NT2/D1 (cell line): ENCODE data around the gene KCTD2.
A peak's percentile ranks its signal among the peaks of the same experiment; 100 is the strongest.

Source experiments
- DNase-seq: peaks from one replicate; pipeline ENCODE4 v3.0.0-alpha.2; 2011; ENCODE audit warnings: low read depth, low spot score
- H3K27me3 ChIP-seq: 2 replicates; pipeline ENCODE4 v1.6.0; 2011; ENCODE audit warnings: mild to moderate bottlenecking; ENCODE audit not compliant: insufficient read length, insufficient read depth
- H3K36me3 ChIP-seq: 2 replicates; pipeline ENCODE4 v1.6.1; 2011; ENCODE audit warnings: mild to moderate bottlenecking, low read length, mixed read lengths; ENCODE audit not compliant: insufficient read depth, insufficient read length
- H3K4me1 ChIP-seq: 2 replicates; pipeline ENCODE4 v1.5.1; 2011; ENCODE audit not compliant: insufficient read depth, insufficient read length
- H3K4me3 ChIP-seq: 2 replicates; pipeline ENCODE4 v1.5.1; 2011; ENCODE audit warnings: low read depth; ENCODE audit not compliant: insufficient read length
- H3K9ac ChIP-seq: 2 replicates; pipeline ENCODE4 v1.6.0; 2011; ENCODE audit warnings: low read depth; ENCODE audit not compliant: insufficient read length
- H3K9me3 ChIP-seq: 2 replicates; pipeline ENCODE4 v1.5.1; 2011; ENCODE audit warnings: mild to moderate bottlenecking, low read length; ENCODE audit not compliant: insufficient read depth
- SUZ12 ChIP-seq: IDR thresholded peaks from 2 replicates; pipeline ENCODE4 v1.6.1; 2011; ENCODE audit not compliant: insufficient read length, insufficient read depth; ENCODE audit errors: extremely low read depth
- YY1 ChIP-seq: IDR thresholded peaks from 2 replicates; pipeline ENCODE4 v1.6.1; 2011; ENCODE audit not compliant: insufficient read length, insufficient read depth
- ZNF274 ChIP-seq: IDR thresholded peaks from 2 replicates; pipeline ENCODE4 v1.6.1; 2011; ENCODE audit warnings: mild to moderate bottlenecking, low read depth, low read length

KCTD2 gene

GRCh38 chr17:75088465-75089417, 41.7 kb downstream of the KCTD2 start:
- peak overlapping the region; percentile 81 for H3K4me3 ChIP-seq
- H3K9me3 ChIP-seq = no peaks in the 10 kb centered on the region
- H3K4me1 ChIP-seq = peaks cover 26% of the 10 kb centered on the region
- no peak for TF ChIP-seq SUZ12
- no peak for TF ChIP-seq YY1
- TF ChIP-seq ZNF274 = no peak
- H3K36me3 ChIP-seq = peaks cover 8% of the 10 kb centered on the region
- no peaks in the 10 kb centered on the region for H3K27me3 ChIP-seq
- H3K9ac ChIP-seq = peak overlapping the region; percentile 98
- no peak for DNase-seq

GRCh38 chr17:75090871-75091854, 44.1 kb downstream of the KCTD2 start:
- H3K27me3 ChIP-seq = no peaks in the 10 kb centered on the region
- peak overlapping the region; percentile 58 for H3K9ac ChIP-seq
- DNase-seq = no peak
- peaks cover 20% of the 10 kb centered on the region for H3K36me3 ChIP-seq
- no peaks in the 10 kb centered on the region for H3K9me3 ChIP-seq
- peak overlapping the region; percentile 23 for H3K4me3 ChIP-seq
- peaks cover 39% of the 10 kb centered on the region for H3K4me1 ChIP-seq
- no peak for TF ChIP-seq ZNF274

- Histone ChIP-seq H3K9me3 (no peaks in the 10 kb centered on the region), H3K36me3 (peaks cover 22% of the 10 kb centered on the region), H3K4me1 (peaks cover 39% of the 10 kb centered on the region), H3K9ac (peak overlapping the region; percentile 58), H3K27me3 (no peaks in the 10 kb centered on the region), H3K4me3 (peak overlapping the region; percentile 0)
- no peak for DNase-seq
- TF ChIP-seq SUZ12 (no peak), YY1 (no peak), ZNF274 (no peak)
Measured at GRCh38 chr17:75091855-75092327, 44.9 kb downstream of the KCTD2 start.

- Histone ChIP-seq H3K4me3 (no peak overlapping the region), H3K9me3 (no peaks in the 10 kb centered on the region), H3K9ac (peak overlapping the region; percentile 1), H3K36me3 (peaks cover 39% of the 10 kb centered on the region), H3K4me1 (peaks cover 39% of the 10 kb centered on the region), H3K27me3 (no peaks in the 10 kb centered on the region)
- no peak for DNase-seq
- TF ChIP-seq SUZ12 (no peak), ZNF274 (no peak), YY1 (no peak)
Measured at GRCh38 chr17:75093548-75094158, 46.6 kb downstream of the KCTD2 start.

- TF ChIP-seq ZNF274 = no peak
- no peak for TF ChIP-seq YY1
- TF ChIP-seq SUZ12 = no peak
- H3K4me1 ChIP-seq = peaks cover 42% of the 10 kb centered on the region
Measured at GRCh38 chr17:75094871-75095399, 47.9 kb downstream of the KCTD2 start.

GRCh38 chr17:75096082-75096625, 49.1 kb downstream of the KCTD2 start:
- no peaks in the 10 kb centered on the region for H3K27me3 ChIP-seq
- TF ChIP-seq YY1 (no peak), ZNF274 (no peak), SUZ12 (no peak)
- no peaks in the 10 kb centered on the region for H3K9me3 ChIP-seq
- peaks cover 61% of the 10 kb centered on the region for H3K36me3 ChIP-seq
- no peak overlapping the region for H3K4me3 ChIP-seq
- peaks cover 44% of the 10 kb centered on the region for H3K4me1 ChIP-seq
- DNase-seq = no peak
- H3K9ac ChIP-seq = no peak overlapping the region

More at GRCh38 chr17:75094871-75095399, 47.9 kb downstream of the KCTD2 start:
- peak overlapping the region; percentile 52 for H3K9ac ChIP-seq
- H3K27me3 ChIP-seq = no peaks in the 10 kb centered on the region
- no peaks in the 10 kb centered on the region for H3K9me3 ChIP-seq
- H3K4me3 ChIP-seq = no peak overlapping the region
- no peak for DNase-seq
- peaks cover 52% of the 10 kb centered on the region for H3K36me3 ChIP-seq
